NCI-H1694 treated with DMSO at 0.1 percent for 48 hours (cell line): ENCODE data around the gene CLEC16A.
A peak's percentile ranks its signal among the peaks of the same experiment; 100 is the strongest.

Experiments used
- DNase-seq: peaks from one replicate; lab custom pipeline; 2025; lab: John Stamatoyannopoulos, UW

Gene CLEC16A

GRCh38 chr16:11180489-11180888 lies 236.1 kb downstream of the CLEC16A start:
- no peak for DNase-seq

- DNase-seq: no peak
Observed at GRCh38 chr16:11181242-11181898, 237.0 kb downstream of the CLEC16A start.

- no peak for DNase-seq
Observed at GRCh38 chr16:11181899-11182279, 237.5 kb downstream of the CLEC16A start.

DNA sequence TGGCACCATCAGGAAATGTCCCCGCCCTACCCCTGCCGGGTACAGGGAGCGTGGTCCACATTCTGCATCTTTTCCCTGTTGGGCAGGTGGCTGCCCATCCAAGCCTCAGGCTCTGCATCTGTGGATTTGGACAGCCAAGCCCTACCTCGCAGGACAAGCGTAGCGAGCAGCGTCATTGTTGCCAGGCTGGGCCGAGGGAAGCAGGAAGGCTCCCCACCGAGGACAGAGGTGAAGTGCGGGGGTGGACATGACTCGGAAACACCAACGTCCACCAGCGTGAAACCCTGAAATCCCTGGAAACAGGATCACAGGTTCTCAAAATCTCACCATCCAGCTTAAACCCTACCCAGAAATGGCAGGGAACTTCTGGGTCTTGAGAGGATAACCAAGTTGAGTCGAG lies 238.0 kb downstream of the CLEC16A start:
- no peak for DNase-seq

DNA sequence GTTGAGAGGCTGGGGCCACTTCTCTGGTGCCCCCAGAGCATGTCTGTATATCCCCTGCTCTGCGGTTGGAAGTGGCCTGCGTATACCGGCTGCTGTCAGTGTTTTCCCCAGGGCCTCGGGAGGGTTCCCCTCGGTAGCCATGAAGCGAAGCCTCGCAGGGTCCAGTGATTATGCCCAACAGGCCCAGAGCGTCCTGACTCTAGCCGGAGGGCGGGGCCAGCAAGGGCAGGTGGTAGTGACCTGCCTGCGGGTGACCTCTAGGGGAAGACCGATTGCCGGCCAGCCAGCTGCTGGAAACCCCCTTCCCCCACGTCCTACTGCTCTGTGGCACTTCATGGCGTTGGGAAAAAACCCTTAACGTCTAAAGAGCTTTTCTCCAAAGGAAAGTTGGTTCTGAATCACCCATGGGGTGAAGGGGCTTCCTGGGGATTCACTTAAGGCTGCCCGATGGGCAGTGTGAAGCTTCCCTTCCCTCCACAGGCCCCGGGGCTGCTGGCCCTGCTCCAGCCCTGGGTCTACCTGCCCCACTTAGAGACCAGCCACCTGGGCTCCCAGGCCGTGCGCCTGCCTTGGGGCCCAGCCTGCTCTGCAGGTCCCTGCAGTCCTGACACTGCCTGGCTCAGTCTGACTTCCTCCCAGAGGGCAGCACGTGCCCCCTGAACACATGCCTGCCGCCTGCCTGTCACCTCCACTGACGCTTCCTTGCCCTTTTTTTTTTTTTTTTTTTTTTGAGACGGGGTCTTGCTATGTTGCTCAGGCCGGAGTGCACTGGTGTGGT lies 238.9 kb downstream of the CLEC16A start:
- no peak for DNase-seq

DNA sequence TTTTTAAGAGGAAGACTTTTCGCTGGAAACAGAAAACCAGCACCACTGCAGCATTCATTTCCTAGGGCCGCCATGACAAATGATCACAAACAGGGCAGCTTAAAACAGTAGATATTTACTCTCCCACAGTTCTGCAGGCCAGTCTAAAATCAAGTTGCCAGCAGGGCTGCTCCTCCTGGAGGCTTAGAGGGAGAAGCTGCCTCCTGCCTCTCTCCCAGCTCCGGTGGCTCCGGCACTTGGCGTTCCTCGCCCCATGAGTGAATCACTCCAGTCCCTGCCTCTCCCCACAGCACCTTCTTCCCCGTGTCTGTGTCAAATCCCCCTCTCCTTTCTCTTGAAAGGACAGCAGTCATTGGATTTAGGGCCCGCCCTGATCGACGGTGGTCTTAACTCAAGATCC lies 239.6 kb downstream of the CLEC16A start:
- no peak for DNase-seq

DNA sequence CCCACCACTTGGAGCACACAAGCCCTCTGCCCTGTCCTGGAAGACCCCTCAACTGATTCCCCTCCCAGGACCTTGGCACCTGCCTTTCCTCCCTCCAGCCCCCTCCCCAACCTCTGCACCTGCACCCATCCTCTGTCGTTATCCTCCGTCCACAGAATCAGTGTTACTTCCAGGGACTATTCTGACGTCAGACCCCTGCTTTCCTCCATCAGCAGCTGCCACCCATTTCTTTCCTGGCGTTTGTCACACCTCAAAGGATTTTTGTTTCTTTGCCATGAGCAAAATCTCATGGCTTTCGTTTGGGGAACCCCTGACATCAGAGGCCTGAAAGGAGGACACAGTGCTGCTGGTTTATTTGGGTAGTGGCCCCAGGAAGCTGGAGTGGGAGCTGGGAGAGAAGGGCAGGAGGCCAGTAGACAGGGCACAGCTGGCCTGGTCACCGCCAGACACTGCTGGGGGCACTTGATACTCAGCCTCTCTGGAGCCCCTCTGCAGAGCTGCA lies 243.2 kb downstream of the CLEC16A start:
- DNase-seq: no peak

- no peak for DNase-seq
Observed at GRCh38 chr16:11188801-11189740, 244.7 kb downstream of the CLEC16A start.

GRCh38 chr16:11190588-11191560 lies 246.5 kb downstream of the CLEC16A start:
- DNase-seq: peak; percentile 90

- no peak for DNase-seq
Observed at GRCh38 chr16:11191665-11192064, 247.3 kb downstream of the CLEC16A start.

DNA sequence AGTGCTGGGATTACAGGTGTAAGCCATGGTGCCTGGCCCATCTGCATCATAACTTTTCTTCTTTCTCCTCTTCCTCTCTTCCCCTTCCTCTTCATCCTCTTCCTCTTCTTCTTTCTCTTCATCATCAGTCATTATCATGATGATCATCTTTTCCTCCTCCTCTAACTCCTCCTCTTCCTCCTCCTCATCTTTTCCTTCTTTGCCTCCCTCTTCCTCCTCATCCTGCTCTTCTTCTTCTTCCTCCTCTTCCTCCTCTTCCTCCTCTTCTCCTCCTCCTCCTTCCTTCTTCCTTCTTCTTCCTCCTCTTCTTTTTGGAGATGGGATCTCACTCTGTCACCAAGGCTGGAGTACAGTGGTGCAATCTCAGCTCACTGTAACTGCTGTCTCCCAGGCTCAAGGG lies 249.1 kb downstream of the CLEC16A start:
- no peak for DNase-seq

- DNase-seq: no peak
Observed at GRCh38 chr16:11194913-11195312, 250.5 kb downstream of the CLEC16A start.

GRCh38 chr16:11196286-11196828 lies 252.0 kb downstream of the CLEC16A start:
- DNase-seq: no peak

- DNase-seq: no peak
Observed at GRCh38 chr16:11198375-11198774, 254.0 kb downstream of the CLEC16A start.

DNA sequence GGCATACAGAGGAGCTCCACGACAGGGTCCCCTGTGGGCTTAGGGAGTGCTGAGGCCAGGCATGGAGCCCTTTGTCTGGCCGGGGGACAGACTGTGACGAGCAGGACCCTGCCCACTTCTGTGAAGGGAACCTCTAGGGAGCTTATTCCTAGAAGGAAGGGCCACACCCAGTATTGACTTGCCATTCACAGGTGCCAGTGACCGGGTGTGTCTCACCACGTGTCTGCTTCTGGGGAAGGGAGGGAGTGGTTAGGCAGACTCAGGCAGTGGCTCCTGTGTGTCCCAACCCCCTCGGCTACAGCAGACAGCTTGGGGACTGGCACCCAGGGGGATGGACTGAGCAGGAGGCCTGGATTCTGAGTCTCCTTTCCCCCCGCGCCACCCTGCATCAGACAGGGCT lies 254.5 kb downstream of the CLEC16A start:
- no peak for DNase-seq

- no peak for DNase-seq
Observed at GRCh38 chr16:11200592-11200991, 256.2 kb downstream of the CLEC16A start.

DNA sequence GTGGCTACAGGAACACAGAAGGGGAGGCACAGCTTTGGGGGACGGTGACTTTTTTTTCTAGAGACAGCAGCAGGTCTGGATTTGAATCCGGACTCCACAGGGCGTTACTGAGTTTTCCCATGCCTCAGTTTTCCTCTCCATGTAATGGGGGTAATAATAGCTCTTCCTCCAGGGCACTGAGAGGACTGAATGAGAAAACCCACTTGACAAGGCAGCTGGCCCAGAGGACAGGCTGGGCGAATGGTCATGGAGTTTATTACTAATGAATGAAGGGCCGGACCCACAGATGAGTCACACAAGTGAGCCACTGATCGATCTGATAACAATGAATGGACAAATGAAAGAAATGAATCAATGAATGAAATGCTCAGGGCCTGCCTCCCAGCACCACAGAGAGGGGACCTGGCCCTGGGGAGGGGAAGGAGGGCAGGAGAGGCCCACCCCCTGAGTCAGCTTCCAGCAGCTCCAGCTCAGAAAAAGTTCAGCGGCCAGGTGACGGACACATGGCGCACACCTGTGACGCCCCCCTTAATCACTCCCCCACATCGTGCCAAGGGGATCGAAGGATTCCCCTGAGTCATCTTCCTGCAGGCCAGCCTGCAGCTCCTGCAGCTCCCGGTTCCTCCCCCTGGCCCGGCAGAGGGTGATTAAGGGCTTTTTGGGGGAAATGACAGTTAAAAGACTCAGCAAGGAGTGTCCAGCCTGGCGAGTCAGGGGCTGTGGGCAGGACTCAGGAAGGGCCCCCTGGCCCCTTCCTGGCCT lies 257.3 kb downstream of the CLEC16A start:
- no peak for DNase-seq

GRCh38 chr16:11202260-11203091 lies 258.1 kb downstream of the CLEC16A start:
- DNase-seq: no peak

- no peak for DNase-seq
Observed at GRCh38 chr16:11203111-11203623, 258.8 kb downstream of the CLEC16A start.
